ENCODE data around the gene KRTAP12-2.

The KRTAP12-2 gene

DNA sequence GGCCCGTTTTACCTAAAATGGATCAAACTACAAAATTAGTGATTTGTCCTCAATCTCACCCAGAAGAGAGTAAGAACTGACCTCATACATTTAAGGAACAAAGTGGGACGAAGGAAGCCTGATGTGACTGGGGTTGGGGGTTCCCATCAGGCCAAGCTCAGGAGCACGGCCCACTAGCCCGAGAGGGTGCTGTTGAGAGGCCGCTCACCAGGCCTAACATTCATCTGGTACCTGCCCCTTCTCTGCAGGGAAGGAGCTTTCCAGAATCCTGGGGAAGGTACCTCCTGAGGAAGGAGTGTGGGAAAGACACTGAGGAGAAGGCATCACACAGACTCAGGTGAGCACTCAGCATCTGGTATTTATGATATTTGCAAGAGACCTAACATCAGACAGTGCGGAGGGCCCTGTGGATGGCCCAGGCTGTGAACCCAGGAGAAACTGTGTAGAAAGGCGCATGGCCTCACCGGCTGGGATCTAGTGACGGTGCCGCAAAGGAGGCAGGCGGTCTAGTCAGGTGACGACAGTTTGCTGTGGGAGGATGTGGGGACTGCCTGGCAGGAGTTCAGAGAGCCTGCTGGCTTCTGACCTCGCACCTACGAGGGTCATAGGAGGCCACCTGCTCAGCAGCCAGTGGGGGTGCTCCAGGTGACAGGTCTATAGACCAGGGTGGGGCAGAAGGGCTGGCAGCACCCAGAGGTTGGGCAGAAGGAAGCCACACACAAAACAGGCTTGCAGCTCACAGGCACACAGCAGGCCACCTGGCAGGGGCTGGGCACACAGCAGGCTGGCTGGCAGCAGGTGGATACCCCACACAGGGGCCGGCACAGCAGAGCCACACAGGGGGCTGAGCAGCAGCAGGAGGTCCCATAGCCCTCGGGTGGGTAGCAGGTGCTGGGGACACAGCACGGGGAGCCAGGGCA lies 12.8 kb downstream of the KRTAP12-2 start:
- no peak for TF ChIP-seq CTCF (IDR thresholded peaks at IDR 0.05)

GRCh38 chr21:44653123-44653522 lies 13.6 kb downstream of the KRTAP12-2 start:
- TF ChIP-seq CTCF (IDR thresholded peaks at IDR 0.05): no peak

DNA sequence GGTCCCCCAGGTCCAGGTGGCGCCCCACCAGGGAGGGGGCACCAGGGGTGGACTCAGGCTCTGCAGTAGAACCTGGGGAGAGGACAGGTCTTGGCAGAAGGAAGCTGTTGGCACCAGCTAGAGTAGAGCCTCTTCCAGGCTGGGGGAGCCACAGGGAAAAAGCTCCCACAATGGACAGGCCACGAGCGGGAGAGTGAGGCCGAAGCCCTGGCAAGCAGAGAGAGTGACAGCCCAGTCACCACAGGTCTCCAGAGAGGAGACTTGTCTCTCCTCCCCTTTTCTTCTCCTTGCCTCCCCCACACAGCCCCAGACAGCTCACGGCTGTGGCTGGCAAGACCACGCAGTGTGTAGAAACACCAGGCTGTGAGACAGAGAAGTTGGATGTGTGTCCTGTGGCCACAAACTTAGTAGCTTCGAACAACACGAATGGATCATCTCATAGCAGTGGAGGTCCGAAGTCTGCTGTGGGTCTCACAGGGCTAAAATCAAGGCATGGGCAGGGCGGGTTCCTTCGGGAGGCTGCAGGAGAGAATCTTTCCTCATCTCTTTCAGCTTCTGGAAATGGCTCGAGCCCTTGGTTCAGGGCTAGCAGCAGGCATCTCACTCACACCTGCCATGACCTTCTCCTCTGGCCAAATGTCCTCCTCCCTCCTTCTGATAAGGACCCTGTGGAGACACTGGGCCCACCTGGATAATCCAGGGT lies 15.6 kb downstream of the KRTAP12-2 start:
- TF ChIP-seq CTCF (IDR thresholded peaks at IDR 0.05): no peak

GRCh38 chr21:44650265-44650972 lies 16.3 kb downstream of the KRTAP12-2 start:
- no peak for TF ChIP-seq CTCF (IDR thresholded peaks at IDR 0.05)

DNA sequence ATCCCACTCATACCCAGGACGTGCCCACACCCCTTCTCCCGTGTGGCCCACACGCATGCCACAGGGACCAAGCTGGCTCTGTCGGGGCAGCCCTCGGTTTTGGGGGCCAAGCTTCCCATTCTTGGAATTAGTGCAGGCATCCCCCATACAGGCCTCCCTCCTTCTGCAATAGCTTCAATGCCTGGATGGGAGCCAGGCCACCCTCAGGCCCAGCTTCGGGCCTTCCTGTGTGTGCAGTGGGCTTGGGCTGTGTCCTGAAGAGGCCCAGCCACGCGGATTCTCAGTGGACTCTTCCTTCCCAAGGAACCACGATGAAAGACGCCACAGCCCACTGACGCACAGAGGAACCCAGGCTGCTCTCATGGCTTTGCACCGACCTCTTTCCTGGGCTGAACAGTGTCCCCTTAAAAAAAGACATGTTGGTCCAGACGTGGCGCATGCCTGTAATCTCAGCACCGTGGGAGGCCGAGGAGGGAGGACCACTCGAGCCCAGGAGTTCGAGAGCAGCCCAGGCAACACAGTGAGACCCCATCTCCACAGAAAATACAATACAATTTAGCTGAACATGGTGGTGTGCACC lies 17.1 kb downstream of the KRTAP12-2 start:
- no peak for TF ChIP-seq CTCF (IDR thresholded peaks at IDR 0.05)

GRCh38 chr21:44648557-44649311 lies 18.0 kb downstream of the KRTAP12-2 start:
- TF ChIP-seq CTCF (IDR thresholded peaks at IDR 0.05): no peak

- TF ChIP-seq CTCF (IDR thresholded peaks at IDR 0.05): no peak
Observed at GRCh38 chr21:44647222-44647552, 19.5 kb downstream of the KRTAP12-2 start.

Measured in LNCAP (cell line).